Gastrocnemius medialis (tissue), 4 donors: ENCODE measurements around the gene SGMS1.

Experiments
- CTCF ChIP-seq, 5 experiments: fragments of 450-650 bp in 3 of 5; fragments of 200-600 bp in 2 of 5; sonication (generic) in 2 of 5; IDR thresholded peaks in 4 of 5; conservative IDR thresholded peaks in 1 of 5; 1 replicate in 4 of 5; 2 replicates in 1 of 5; pipeline ENCODE4 v1.5.1; 2016 to 2019; ENCODE audit warnings: antibody characterized with exemption in 5 of 5, mild to moderate bottlenecking in 3 of 5, moderate library complexity in 3 of 5
- POLR2A ChIP-seq, 2 donors: fragments of 450-650 bp; IDR thresholded peaks; one replicate each; pipeline ENCODE4 v1.6.1; 2017; ENCODE audit warnings: antibody characterized with exemption in 2 of 2, mild to moderate bottlenecking in 2 of 2, moderate library complexity in 2 of 2

GRCh38 chr10:50349554-50349953 is 274.2 kb downstream of the SGMS1 start:
- no peak for TF ChIP-seq CTCF (IDR thresholded peaks at IDR 0.05 in 4 of 5, conservative IDR thresholded peaks at IDR 0.05 in 1 of 5)
- TF ChIP-seq POLR2A (IDR thresholded peaks at IDR 0.05), result no peak
